GM21737 (cell line): ENCODE data around the gene OR6C6.
"Not testable (repeated sequence)": the region's sequence is repeated elsewhere in the genome, so short reads cannot be mapped to it uniquely, and the experiment has no call there.

Experiments used
- ATAC-seq: cut with Tn5 transposase; IDR thresholded peaks from one replicate; pipeline ENCODE4 v1.9.1; 2021; ENCODE audit warnings: mild to moderate bottlenecking, moderate library complexity; ENCODE audit not compliant: unreplicated experiment

The OR6C6 gene

GRCh38 chr12:55296469-55296868, at the start of gene OR6C6:
OR6C6 (minus strand) TSS chr12:55296569; CDS start chr12:55295232, 1,337 bp downstream.
- ATAC-seq, result no peak

DNA sequence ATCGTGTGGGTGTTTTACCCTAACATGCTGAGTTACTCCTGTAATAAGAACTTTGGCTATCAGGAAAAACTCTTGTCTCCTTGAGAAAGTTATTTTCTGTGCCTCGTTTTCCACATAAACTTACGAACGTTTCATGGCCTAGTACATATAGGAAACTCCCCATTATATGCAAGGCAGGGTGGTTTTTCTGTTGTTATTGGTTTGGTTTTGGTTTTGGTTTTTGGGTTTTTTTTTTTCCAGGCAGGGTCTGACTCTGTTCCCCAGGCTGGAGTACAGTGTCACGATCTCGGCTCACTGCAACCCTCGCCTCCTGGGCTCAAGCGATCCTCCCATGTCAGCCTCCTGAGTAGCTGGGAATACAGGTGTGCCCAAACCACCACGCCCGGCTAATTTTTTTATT, 39.6 kb upstream of the OR6C6 start:
- ATAC-seq, result no peak

- no peak for ATAC-seq
These were observed 34.1 kb upstream of the OR6C6 start, which contains the start of gene OR6C3 for GRCh38 chr12:55330446-55330845. OR6C3 (plus strand) TSS chr12:55330746; CDS start chr12:55331701, 955 bp downstream.

GRCh38 chr12:55325801-55326200, 29.4 kb upstream of the OR6C6 start:
- not testable (repeated sequence) for ATAC-seq

GRCh38 chr12:55320201-55320600, 23.8 kb upstream of the OR6C6 start:
- no peak for ATAC-seq

GRCh38 chr12:55314043-55314442, 17.7 kb upstream of the OR6C6 start, which contains the start of gene OR6C1:
OR6C1 (plus strand) TSS chr12:55314343; CDS start chr12:55320600, 6,257 bp downstream.
- ATAC-seq, result no peak

DNA sequence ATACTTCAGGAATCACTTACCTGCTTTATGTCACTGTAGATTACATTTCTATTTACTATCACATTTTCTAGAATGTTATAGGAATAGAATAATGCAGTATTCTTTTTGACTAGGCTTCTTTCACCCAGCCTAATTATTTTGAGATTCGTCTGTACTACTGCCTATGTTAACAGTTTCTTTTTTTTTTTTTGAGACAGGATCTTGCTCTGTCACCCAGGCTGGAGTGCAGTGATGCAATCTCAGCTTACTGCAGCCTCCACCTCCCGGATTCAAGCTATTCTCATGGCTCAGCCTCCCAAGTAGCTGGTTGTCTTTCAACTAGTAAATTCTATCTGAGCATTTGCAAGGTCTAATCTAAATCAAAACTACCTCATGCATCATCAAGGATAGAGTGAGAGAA, 6.4 kb downstream of the OR6C6 start:
- no peak for ATAC-seq

DNA sequence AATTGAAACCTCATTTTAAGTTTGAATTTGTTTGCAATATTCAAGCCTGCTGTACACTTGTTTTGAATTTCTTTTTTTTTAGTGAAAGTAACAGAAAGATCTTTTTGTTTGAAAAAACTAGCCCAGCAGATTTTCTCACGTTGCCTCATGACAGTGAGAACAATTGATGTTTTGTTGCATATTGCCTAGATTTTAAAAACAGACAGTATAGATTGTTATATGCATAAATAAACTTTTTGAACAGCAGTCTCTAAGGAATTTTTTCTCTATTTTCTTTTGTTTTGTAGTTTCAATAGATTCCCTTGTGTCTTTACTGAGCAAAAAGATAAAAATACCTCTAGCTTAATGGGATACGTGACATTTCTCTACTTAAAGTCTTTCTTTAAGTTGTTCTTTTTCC, 15.4 kb downstream of the OR6C6 start:
- no peak for ATAC-seq

DNA sequence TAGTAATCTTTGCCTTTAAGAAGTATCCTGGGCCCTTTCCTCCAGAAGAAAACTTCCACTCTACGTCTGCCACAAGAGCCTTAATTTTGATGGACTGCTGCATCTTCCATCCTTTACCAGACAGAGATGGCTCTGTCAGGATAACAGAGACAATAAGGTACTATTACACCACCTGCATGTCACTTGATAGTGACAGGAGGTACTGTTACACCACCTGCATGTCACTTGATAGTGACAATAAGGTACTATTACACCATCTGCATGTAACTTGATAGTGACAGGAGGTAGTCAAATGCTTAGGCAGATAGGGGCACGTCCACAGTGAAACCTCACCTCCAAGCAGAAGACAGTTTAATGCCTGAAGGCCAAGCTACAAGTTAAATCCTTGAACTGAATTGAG, 38.1 kb downstream of the OR6C6 start:
- ATAC-seq, result no peak

GRCh38 chr12:55256831-55257230, 39.5 kb downstream of the OR6C6 start:
- ATAC-seq, result no peak

GRCh38 chr12:55253281-55253680, 43.1 kb downstream of the OR6C6 start:
- no peak for ATAC-seq

- no peak for ATAC-seq
These were observed 45.4 kb downstream of the OR6C6 start for GRCh38 chr12:55250944-55251343.

GRCh38 chr12:55246159-55246558, 50.2 kb downstream of the OR6C6 start:
- no peak for ATAC-seq

GRCh38 chr12:55244309-55244708, 52.1 kb downstream of the OR6C6 start, which contains the start of gene OR6C74:
OR6C74 (plus strand) TSS chr12:55244609; CDS start chr12:55247288, 2,679 bp downstream.
- no peak for ATAC-seq
